Peyer's patch (tissue), 4 donors: ENCODE data around the gene ARHGEF19.

Source experiments
- POLR2A ChIP-seq, 2 donors: fragments of 450-650 bp; IDR thresholded peaks; one replicate each; pipeline ENCODE4 v1.5.1; 2017; ENCODE audit warnings: antibody characterized with exemption in 2 of 2, mild to moderate bottlenecking in 2 of 2, moderate library complexity in 2 of 2
- TF ChIP-seq, protein P1 (sequence below), 6 experiments: fragments of 450-650 bp in 4 of 6; fragments of 200-600 bp in 2 of 6; sonication (generic) in 1 of 6; IDR thresholded peaks; one replicate each; pipeline ENCODE4 v1.5.1; 2017 to 2019; ENCODE audit warnings: antibody characterized with exemption in 6 of 6, mild to moderate bottlenecking in 3 of 6, moderate library complexity in 1 of 6

DNA sequence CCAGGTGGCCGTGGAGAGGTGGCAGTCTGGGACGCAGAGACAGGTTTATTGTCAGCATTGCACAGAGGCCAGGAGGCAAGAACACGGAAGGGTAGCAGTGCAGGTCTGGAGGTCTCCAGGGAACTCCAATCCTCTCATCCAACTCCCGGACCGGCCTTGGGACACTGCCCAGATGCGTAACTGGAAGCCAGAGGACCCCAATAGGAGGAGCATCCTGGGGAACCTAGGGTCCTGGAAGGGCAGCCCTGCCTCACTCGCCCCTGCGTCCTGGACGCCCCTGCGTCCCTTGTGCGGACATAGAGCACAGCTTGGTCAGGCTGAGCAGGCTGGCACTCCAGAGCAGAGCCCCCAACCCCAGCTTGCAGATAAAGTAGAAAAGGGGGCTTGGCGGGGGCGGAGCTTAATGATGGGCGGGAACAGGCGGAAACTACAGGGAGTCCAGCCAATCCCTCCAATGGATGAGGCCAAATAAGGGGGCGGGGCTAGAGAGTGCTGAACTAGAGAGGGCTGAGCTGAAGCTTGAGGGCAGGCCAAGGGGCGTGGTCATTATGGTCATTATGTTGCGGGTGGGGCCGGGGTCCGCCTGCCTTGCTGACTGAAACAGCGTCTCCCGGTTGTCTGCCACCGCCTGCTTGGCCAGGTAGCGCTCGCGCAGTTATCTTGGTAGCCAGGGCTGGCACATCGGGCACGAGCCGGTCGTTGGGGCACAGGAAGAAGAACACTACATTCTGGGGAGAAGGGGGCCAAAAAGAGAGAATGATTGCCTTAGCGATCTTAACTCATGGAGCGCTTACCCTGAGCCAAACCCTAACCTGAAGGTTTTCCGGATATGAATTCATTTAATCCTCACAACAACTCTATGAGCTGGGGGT is 3.7 kb upstream of the ARHGEF19 start:
- TF ChIP-seq POLR2A (IDR thresholded peaks at IDR 0.05), result peak; percentile 32 to 49
- TF ChIP-seq, protein P1, sequence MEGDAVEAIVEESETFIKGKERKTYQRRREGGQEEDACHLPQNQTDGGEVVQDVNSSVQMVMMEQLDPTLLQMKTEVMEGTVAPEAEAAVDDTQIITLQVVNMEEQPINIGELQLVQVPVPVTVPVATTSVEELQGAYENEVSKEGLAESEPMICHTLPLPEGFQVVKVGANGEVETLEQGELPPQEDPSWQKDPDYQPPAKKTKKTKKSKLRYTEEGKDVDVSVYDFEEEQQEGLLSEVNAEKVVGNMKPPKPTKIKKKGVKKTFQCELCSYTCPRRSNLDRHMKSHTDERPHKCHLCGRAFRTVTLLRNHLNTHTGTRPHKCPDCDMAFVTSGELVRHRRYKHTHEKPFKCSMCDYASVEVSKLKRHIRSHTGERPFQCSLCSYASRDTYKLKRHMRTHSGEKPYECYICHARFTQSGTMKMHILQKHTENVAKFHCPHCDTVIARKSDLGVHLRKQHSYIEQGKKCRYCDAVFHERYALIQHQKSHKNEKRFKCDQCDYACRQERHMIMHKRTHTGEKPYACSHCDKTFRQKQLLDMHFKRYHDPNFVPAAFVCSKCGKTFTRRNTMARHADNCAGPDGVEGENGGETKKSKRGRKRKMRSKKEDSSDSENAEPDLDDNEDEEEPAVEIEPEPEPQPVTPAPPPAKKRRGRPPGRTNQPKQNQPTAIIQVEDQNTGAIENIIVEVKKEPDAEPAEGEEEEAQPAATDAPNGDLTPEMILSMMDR (IDR thresholded peaks at IDR 0.05), result no peak
